H1 (cell line): ENCODE measurements around the gene CLEC16A. TPM values are rescaled to one million over a fixed set of nuclear protein-coding genes. Genes with fewer than 3 reads are reported as not detected.

ENCODE experiments used
- CTCF ChIA-PET: fragments of 300-600 bp; sonication (Branson Sonifier 250); formaldehyde crosslinking; loops from one replicate; lab custom pipeline; 2021; ENCODE audit not compliant: partially characterized antibody; lab: Charles Lee
- POLR2A ChIA-PET: fragments of 300-600 bp; sonication (Branson Sonifier 250); formaldehyde crosslinking; loops from one replicate; lab custom pipeline; 2021; ENCODE audit warnings: inconsistent platforms; ENCODE audit not compliant: partially characterized antibody; lab: Charles Lee
- DNase-seq, 2 experiments: peaks; one replicate each; pipeline versions ENCODE4 v3.0.0 to v3.0.0-alpha.2; 2010 to 2022; ENCODE audit warnings: low spot score in 2 of 2, low read depth in 1 of 2, mixed read lengths in 1 of 2
- FAIRE-seq: peaks from 2 replicates; lab custom pipeline; 2011; peaks lifted over from hg19 to GRCh38; lab: Jason Lieb, UNC
- H2AFZ ChIP-seq: 2 replicates; pipeline ENCODE4 v1.8.1; 2012; ENCODE audit warnings: low read length, inconsistent platforms
- H2AK5ac ChIP-seq: 2 replicates; pipeline ENCODE4 v1.6.1; 2013; ENCODE audit warnings: low read depth, low read length
- H2BK120ac ChIP-seq: replicated peaks from 2 replicates; pipeline ENCODE3; 2013; ENCODE audit warnings: low read depth, low read length, inconsistent platforms
- H2BK12ac ChIP-seq: 2 replicates; pipeline ENCODE4 v1.6.1; 2013; ENCODE audit warnings: low read depth, low read length
- H2BK15ac ChIP-seq: 2 replicates; pipeline ENCODE4 v1.6.1; 2013; ENCODE audit warnings: low read length
- H2BK20ac ChIP-seq: 2 replicates; pipeline ENCODE4 v1.6.1; 2013; ENCODE audit warnings: low read length
- H2BK5ac ChIP-seq: 2 replicates; pipeline ENCODE4 v1.6.1; 2013; ENCODE audit warnings: low read depth, low read length
- H3K14ac ChIP-seq: 2 replicates; pipeline ENCODE4 v1.6.1; 2013; ENCODE audit warnings: inconsistent platforms; ENCODE audit not compliant: insufficient read length
- H3K18ac ChIP-seq: 2 replicates; pipeline ENCODE4 v1.6.1; 2013; ENCODE audit warnings: low read length; ENCODE audit errors: extremely low read depth
- H3K23ac ChIP-seq: 2 replicates; pipeline ENCODE4 v1.6.1; 2013; ENCODE audit warnings: inconsistent platforms; ENCODE audit not compliant: insufficient read length
- H3K23me2 ChIP-seq: 2 replicates; pipeline ENCODE4 v1.6.1; 2013; ENCODE audit warnings: low read depth, low read length
- H3K27ac ChIP-seq: 2 replicates; pipeline ENCODE4 v1.6.1; 2011; ENCODE audit warnings: low read depth, low read length, inconsistent platforms
- H3K27me3 ChIP-seq, 4 experiments: replicated peaks in 1 of 4; 1 replicate in 1 of 4; 2 replicates in 3 of 4; pipeline versions ENCODE4 v1.6.1 to v1.8.1; 2011 to 2013; ENCODE audit warnings: low read length in 3 of 4, mild to moderate bottlenecking in 3 of 4, inconsistent platforms in 2 of 4, mixed read lengths in 2 of 4, moderate library complexity in 1 of 4; ENCODE audit not compliant: control insufficient read depth in 3 of 4, insufficient read depth in 3 of 4; ENCODE audit errors: extremely low read depth in 1 of 4
- H3K36me3 ChIP-seq, 4 experiments: 2 replicates each; pipeline versions ENCODE4 v1.6.1 to v1.8.1; 2011 to 2013; ENCODE audit warnings: mild to moderate bottlenecking in 4 of 4, low read length in 3 of 4, moderate library complexity in 2 of 4, control low read depth in 1 of 4, inconsistent platforms in 1 of 4; ENCODE audit not compliant: insufficient read depth in 4 of 4, control insufficient read depth in 2 of 4
- H3K4ac ChIP-seq: replicated peaks from 2 replicates; pipeline ENCODE3; 2013; ENCODE audit warnings: low read length, low read depth, mixed read lengths, inconsistent platforms; ENCODE audit not compliant: insufficient read length
- H3K4me1 ChIP-seq, 4 experiments: replicated peaks in 1 of 4; 1 replicate in 1 of 4; 2 replicates in 3 of 4; pipeline versions ENCODE4 v1.6.1 to v1.8.1; 2011 to 2013; ENCODE audit warnings: low read length in 3 of 4, inconsistent platforms in 2 of 4, mixed read lengths in 1 of 4; ENCODE audit not compliant: insufficient read depth in 4 of 4, control insufficient read depth in 3 of 4
- H3K4me2 ChIP-seq, 2 experiments: 2 replicates each; pipeline versions ENCODE4 v1.6.1 to v1.8.1; 2011 to 2013; ENCODE audit warnings: low read depth in 2 of 2, low read length in 2 of 2, control low read depth in 1 of 2, inconsistent platforms in 1 of 2, mild to moderate bottlenecking in 1 of 2; ENCODE audit not compliant: insufficient read depth in 1 of 2
- H3K4me3 ChIP-seq, 4 experiments: fragments of 200-600, 300-600 bp in 1 of 4; sonication (generic), shearing (Covaris generic), sonication (Bioruptor Twin) in 1 of 4; 2 replicates each; pipeline versions ENCODE4 v1.5.1 to v1.8.1; 2011 to 2016; ENCODE audit warnings: low read length in 4 of 4, low read depth in 3 of 4, control low read depth in 2 of 4, inconsistent platforms in 2 of 4, mild to moderate bottlenecking in 2 of 4, mixed read lengths in 1 of 4, moderate library complexity in 1 of 4; ENCODE audit not compliant: insufficient read depth in 2 of 4; ENCODE audit errors: extremely low read depth in 1 of 4
- H3K56ac ChIP-seq: replicated peaks from 2 replicates; pipeline ENCODE3; 2013; ENCODE audit warnings: low read depth, mild to moderate bottlenecking, mixed read lengths, low read length, inconsistent platforms; ENCODE audit not compliant: insufficient read length
- H3K79me1 ChIP-seq: 2 replicates; pipeline ENCODE4 v1.6.1; 2013; ENCODE audit warnings: low read depth, low read length, control low read depth
- H3K79me2 ChIP-seq, 2 experiments: 2 replicates each; pipeline versions ENCODE4 v1.6.1 to v1.8.1; 2012 to 2013; ENCODE audit warnings: low read length in 2 of 2, mild to moderate bottlenecking in 2 of 2, inconsistent platforms in 1 of 2; ENCODE audit not compliant: insufficient read depth in 2 of 2, control insufficient read depth in 1 of 2
- H3K9ac ChIP-seq, 4 experiments: replicated peaks in 1 of 4; 1 replicate in 1 of 4; 2 replicates in 3 of 4; pipeline versions ENCODE4 v1.6.1 to v1.8.1; 2011 to 2013; ENCODE audit warnings: low read depth in 3 of 4, low read length in 3 of 4, control low read depth in 2 of 4, mild to moderate bottlenecking in 2 of 4, moderate library complexity in 2 of 4, inconsistent platforms in 1 of 4; ENCODE audit errors: extremely low read depth in 1 of 4
- H3K9me3 ChIP-seq, 2 experiments: 2 replicates each; pipeline versions ENCODE4 v1.6.1 to v1.8.1; 2012 to 2013; ENCODE audit warnings: mild to moderate bottlenecking in 2 of 2, moderate library complexity in 2 of 2, control low read depth in 1 of 2, inconsistent platforms in 1 of 2, low read depth in 1 of 2, low read length in 1 of 2, mixed read lengths in 1 of 2; ENCODE audit not compliant: insufficient read depth in 2 of 2
- H4K20me1 ChIP-seq, 2 experiments: replicated peaks in 1 of 2; 2 replicates each; pipeline versions ENCODE3 to v1.8.1; 2011 to 2013; ENCODE audit warnings: inconsistent platforms in 2 of 2, low read length in 2 of 2, mild to moderate bottlenecking in 1 of 2; ENCODE audit not compliant: insufficient read depth in 2 of 2, control insufficient read depth in 1 of 2
- H4K5ac ChIP-seq: 2 replicates; pipeline ENCODE4 v1.6.1; 2013; ENCODE audit warnings: low read length, low read depth, mixed read lengths, inconsistent platforms; ENCODE audit not compliant: insufficient read length
- H4K8ac ChIP-seq: 2 replicates; pipeline ENCODE4 v1.8.0; 2013; ENCODE audit warnings: mild to moderate bottlenecking, moderate library complexity, low read length, inconsistent platforms; ENCODE audit not compliant: insufficient read depth; ENCODE audit errors: extremely low read depth
- H4K91ac ChIP-seq: replicated peaks from 2 replicates; pipeline ENCODE3; 2013; ENCODE audit warnings: low read length, mixed read lengths, inconsistent platforms; ENCODE audit not compliant: insufficient read length
- ASH2L ChIP-seq: fragments of 200-600, 300-600 bp; sonication (generic); IDR thresholded peaks from one replicate; pipeline ENCODE4 v1.7.1; 2017; ENCODE audit warnings: low read length
- CHD2 ChIP-seq: IDR thresholded peaks from 2 replicates; pipeline ENCODE4 v1.6.1; 2012; ENCODE audit warnings: low read length, improper control_type of control experiment
- JUN ChIP-seq: IDR thresholded peaks from 2 replicates; pipeline ENCODE4 v1.6.1; 2011; ENCODE audit warnings: low read depth, mild to moderate bottlenecking, improper control_type of control experiment, low read length
- KDM1A ChIP-seq: fragments of 200-600, 300-600 bp; sonication (generic); IDR thresholded peaks from 2 replicates; pipeline ENCODE4 v1.7.1; 2016; ENCODE audit warnings: mild to moderate bottlenecking, low read length, borderline replicate concordance
- RBBP5 ChIP-seq: IDR thresholded peaks from 2 replicates; pipeline ENCODE4 v1.7.1; 2012; ENCODE audit warnings: low read depth, mild to moderate bottlenecking, inconsistent platforms, low read length, moderate library complexity, borderline replicate concordance
- SIX5 ChIP-seq: IDR thresholded peaks from 2 replicates; pipeline ENCODE4 v1.6.1; 2011; ENCODE audit warnings: mild to moderate bottlenecking, low read depth, low read length
- SP1 ChIP-seq: IDR thresholded peaks from 2 replicates; pipeline ENCODE4 v1.6.1; 2011; ENCODE audit warnings: low read depth, low read length
- WGBS, 2 experiments: shearing (Covaris generic) in 1 of 2; methylation state at CpG; one replicate each; pipeline versions ENCODE4 v1.1.6 to v1.1.7; 2013 to 2015; ENCODE audit warnings: low lambda C conversion rate in 2 of 2, mixed read lengths in 2 of 2, inconsistent platforms in 1 of 2, low coverage in 1 of 2, missing lambda C conversion rate in 1 of 2; ENCODE audit not compliant: insufficient replicate concordance in 2 of 2, insufficient coverage in 1 of 2, insufficient read length in 1 of 2; ENCODE audit errors: extremely low coverage in 1 of 2, missing lambda C conversion rate in 1 of 2; 5-methylcytosine and 5-hydroxymethylcytosine counted together
- polyA plus RNA-seq, 7 experiments: library from polyadenylated mRNA; depleted of rRNA in 3 of 7; stranded (reverse) in 5 of 7; unstranded in 2 of 7; fragments of >200 nt in 5 of 7; fragments of 200-250 nt in 2 of 7; gene quantifications; 1 replicate in 5 of 7; 2 replicates in 1 of 7; 4 replicates in 1 of 7; pipeline versions ENCODE4 v1.2.1 to v1.2.3, GENCODE V29; 2011 to 2013; ENCODE audit warnings: missing spikeins in 2 of 7, mixed read lengths in 2 of 7
- total RNA-seq: library from RNA; stranded (reverse); fragmentation: NEBNext Ultra II Directional; extraction: Animal tissue kit (Norgen Biotek cat#: 25700); gene quantifications from 2 replicates; pipeline ENCODE4 v1.2.1, GENCODE V29; 2021
- TF ChIP-seq, protein P1 (sequence below): IDR thresholded peaks from 2 replicates; pipeline ENCODE4 v1.6.1; 2012; ENCODE audit warnings: low read length, inconsistent platforms

Gene CLEC16A
- total and polyA plus RNA-seq, 2 of the 8 experiments (the other 6 are each of a cell fraction or from before 2014, with no cell fraction given), result 7.6 to 19.3 TPM

DNA sequence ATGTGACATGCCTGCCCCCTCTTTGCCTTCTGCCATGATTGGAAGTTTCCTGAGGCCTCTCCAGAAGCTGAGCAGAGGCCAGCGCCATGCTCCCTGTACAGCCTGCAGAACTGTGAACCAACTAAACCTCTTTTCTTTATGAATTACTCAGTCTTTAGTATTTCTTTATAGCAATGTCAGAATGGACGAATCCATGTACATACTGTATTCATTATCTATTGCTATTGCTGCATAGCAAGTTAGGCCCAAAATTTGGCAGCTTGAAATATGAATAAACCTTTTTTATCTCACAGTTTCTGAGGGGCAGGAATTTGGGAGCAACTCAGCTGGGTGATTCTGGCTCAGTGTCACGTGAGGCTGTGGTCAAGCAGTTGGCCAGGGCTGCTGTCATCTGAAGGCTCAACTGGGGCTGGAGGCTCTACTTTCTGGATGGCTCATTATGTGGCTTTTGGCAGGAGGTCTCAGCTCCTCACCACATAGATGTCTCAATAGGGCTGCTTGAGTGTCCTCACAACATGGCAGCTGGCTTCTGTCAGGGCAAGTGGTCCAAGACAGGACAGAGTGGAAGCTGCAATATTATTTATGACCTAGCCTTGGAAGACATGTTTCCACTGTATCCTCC, 271.7 kb downstream of the CLEC16A start:
- Histone ChIP-seq H2BK12ac (no peak overlapping the region), H3K79me1 (no peaks in the 10 kb centered on the region), H3K18ac (no peak overlapping the region), H3K4ac (no peak overlapping the region), H4K8ac (no peak overlapping the region), H2BK120ac (no peak overlapping the region), H2BK20ac (no peak overlapping the region), H2AK5ac (no peak overlapping the region), H3K4me1 (no peaks in the 10 kb centered on the region), H4K91ac (no peak overlapping the region), H3K27ac (no peak overlapping the region), H3K9me3 (peaks cover 12 to 19% of the 10 kb centered on the region in 2 experiments), H4K20me1 (no peaks in the 10 kb centered on the region), H3K14ac (no peak overlapping the region), H2BK5ac (no peak overlapping the region), H3K23ac (no peak overlapping the region), H3K36me3 (peaks cover 0 to 3% (median 0%) of the 10 kb centered on the region in 4 experiments; a peak in 1 of 8 replicates), H4K5ac (no peak overlapping the region), H3K27me3 (no peaks in the 10 kb centered on the region), H2AFZ (no peak overlapping the region), H3K4me2 (no peak overlapping the region), H3K9ac (no peak overlapping the region), H3K23me2 (peaks cover 3% of the 10 kb centered on the region; the same call in 1 of the 2 replicates), H3K79me2 (no peaks in the 10 kb centered on the region), H3K4me3 (no peak overlapping the region), H3K56ac (no peak overlapping the region), H2BK15ac (no peak overlapping the region)
- TF ChIP-seq SIX5, result no peak
- TF ChIP-seq, protein P1, sequence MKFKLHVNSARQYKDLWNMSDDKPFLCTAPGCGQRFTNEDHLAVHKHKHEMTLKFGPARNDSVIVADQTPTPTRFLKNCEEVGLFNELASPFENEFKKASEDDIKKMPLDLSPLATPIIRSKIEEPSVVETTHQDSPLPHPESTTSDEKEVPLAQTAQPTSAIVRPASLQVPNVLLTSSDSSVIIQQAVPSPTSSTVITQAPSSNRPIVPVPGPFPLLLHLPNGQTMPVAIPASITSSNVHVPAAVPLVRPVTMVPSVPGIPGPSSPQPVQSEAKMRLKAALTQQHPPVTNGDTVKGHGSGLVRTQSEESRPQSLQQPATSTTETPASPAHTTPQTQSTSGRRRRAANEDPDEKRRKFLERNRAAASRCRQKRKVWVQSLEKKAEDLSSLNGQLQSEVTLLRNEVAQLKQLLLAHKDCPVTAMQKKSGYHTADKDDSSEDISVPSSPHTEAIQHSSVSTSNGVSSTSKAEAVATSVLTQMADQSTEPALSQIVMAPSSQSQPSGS, result no peak
- TF ChIP-seq SP1, result no peak
- TF ChIP-seq CHD2, result no peak
- no peak for TF ChIP-seq RBBP5
- no peak for TF ChIP-seq JUN
- TF ChIP-seq ASH2L, result no peak
- no peak for TF ChIP-seq KDM1A
- FAIRE-seq (no peak), DNase-seq (no peak)
- whole genome bisulfite sequencing, 2 experiments, result 94% methylated on average over 3 of the region's 3 CpGs; no CpG with 5 or more reads in 1 of the 2 experiments
- POLR2A ChIA-PET, result interaction anchor here (0.6 kb wide), 2 partner anchors 40 to 250 kb away, joined by 3 read pairs; partner anchors contain the start of gene SOCS1
- CTCF ChIA-PET, result interaction anchor here (0.6 to 1.5 kb wide), 10 partner anchors 11 to 1012 kb away, joined by 3 to 5 read pairs (median 3); no protein-coding TSS in a partner anchor
